ENCODE results near the gene FHAD1.
"Not testable (repeated sequence)": the region's sequence is repeated elsewhere in the genome, so short reads cannot be mapped to it uniquely, and the experiment has no call there.

The FHAD1 gene

GRCh38 chr1:15370781-15371520 lies 123.9 kb downstream of the FHAD1 start:
- DNase-seq (ENCODE audit: low read depth), result no peak

- no peak for DNase-seq (ENCODE audit: low read depth)
Observed at GRCh38 chr1:15371610-15372545, 124.9 kb downstream of the FHAD1 start.

GRCh38 chr1:15378729-15379128 lies 131.7 kb downstream of the FHAD1 start:
- no peak for DNase-seq (ENCODE audit: low read depth)

GRCh38 chr1:15379151-15379550 lies 132.1 kb downstream of the FHAD1 start:
- not testable (repeated sequence) for DNase-seq (ENCODE audit: low read depth)

GRCh38 chr1:15380601-15381508 lies 133.8 kb downstream of the FHAD1 start:
- DNase-seq (ENCODE audit: low read depth), result no peak

- DNase-seq (ENCODE audit: low read depth), result no peak
Observed at GRCh38 chr1:15381805-15382204, 134.8 kb downstream of the FHAD1 start.

- DNase-seq (ENCODE audit: low read depth), result no peak
Observed at GRCh38 chr1:15382601-15383518, 135.8 kb downstream of the FHAD1 start.

GRCh38 chr1:15383810-15384209 lies 136.8 kb downstream of the FHAD1 start:
- no peak for DNase-seq (ENCODE audit: low read depth)

GRCh38 chr1:15384301-15384901 lies 137.4 kb downstream of the FHAD1 start:
- no peak for DNase-seq (ENCODE audit: low read depth)

GRCh38 chr1:15385420-15385819 lies 138.4 kb downstream of the FHAD1 start:
- DNase-seq (ENCODE audit: low read depth), result no peak

GRCh38 chr1:15386164-15386749 lies 139.2 kb downstream of the FHAD1 start:
- DNase-seq (ENCODE audit: low read depth), result no peak

- DNase-seq (ENCODE audit: low read depth), result no peak
Observed at GRCh38 chr1:15388201-15388880, 141.3 kb downstream of the FHAD1 start.

- DNase-seq (ENCODE audit: low read depth), result not testable (repeated sequence)
Observed at GRCh38 chr1:15389828-15390227, 142.8 kb downstream of the FHAD1 start.

- DNase-seq (ENCODE audit: low read depth), result no peak
Observed at GRCh38 chr1:15390667-15391066, 143.6 kb downstream of the FHAD1 start.

- no peak for DNase-seq (ENCODE audit: low read depth)
Observed at GRCh38 chr1:15391366-15391765, 144.3 kb downstream of the FHAD1 start.

GRCh38 chr1:15393475-15394257 lies 146.6 kb downstream of the FHAD1 start:
- no peak for DNase-seq (ENCODE audit: low read depth)

GRCh38 chr1:15394258-15394690 lies 147.3 kb downstream of the FHAD1 start:
- DNase-seq (ENCODE audit: low read depth), result no peak

GRCh38 chr1:15397236-15397635 lies 150.2 kb downstream of the FHAD1 start:
- DNase-seq (ENCODE audit: low read depth), result no peak

- DNase-seq (ENCODE audit: low read depth), result no peak
Observed at GRCh38 chr1:15399710-15400109, 152.7 kb downstream of the FHAD1 start.

Data from non-pigmented ciliary epithelial cell (primary cell).